Measurements from ENCODE around the gene S100A7A. TPM values are rescaled to one million over a fixed set of nuclear protein-coding genes. Genes with fewer than 3 reads are reported as not detected.

S100A7A gene
- total and polyA plus RNA-seq, 10 of the 15 experiments (the other 5 are each of a cell fraction or from before 2014, with no cell fraction given): not detected

DNA sequence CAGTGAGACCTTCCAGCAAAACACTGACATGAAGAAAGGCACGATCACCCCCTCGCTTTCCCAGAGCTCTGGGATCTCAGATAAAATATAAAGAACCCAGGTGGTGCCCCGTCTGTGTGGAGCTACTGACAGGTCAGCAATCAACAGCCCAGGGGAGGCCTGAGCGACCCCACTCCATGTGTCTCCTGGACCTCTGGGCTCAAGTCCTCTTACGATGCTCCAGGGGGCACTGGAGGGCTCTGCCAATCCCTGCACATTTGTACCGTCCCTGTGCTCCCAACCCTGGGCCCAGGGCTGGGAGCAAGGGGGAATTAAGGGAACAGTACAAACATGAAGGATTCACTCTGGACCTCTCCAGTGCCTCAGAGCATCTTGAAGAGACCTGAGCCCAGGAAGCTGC is 12.5 kb downstream of the S100A7A start:
- DNase-seq (ENCODE audit: low read depth, low spot score): no peak
- no peaks in the 10 kb centered on the region for H3K9me3 ChIP-seq (replicated peaks; ENCODE audit: control insufficient read depth, insufficient read depth, low read length)
- no peaks in the 10 kb centered on the region for H3K36me3 ChIP-seq (ENCODE audit: control insufficient read depth in 2 of 2, insufficient read depth in 2 of 2, low read length in 1 of 2)
- ChIA-PET POLR2A (no interaction called here), SMC1A (ENCODE audit: uncharacterized antibody, unreplicated experiment) (no interaction called here), RAD21 (ENCODE audit: unreplicated experiment) (no interaction called here), CTCF (interaction anchor here (1.7 kb wide), 1 partner anchor 73 kb away, joined by 4 read pairs; no protein-coding TSS in a partner anchor)
- BruUV-seq (replicated peaks): no TSS peak
- H3K27ac ChIP-seq (ENCODE audit: control insufficient read depth, insufficient read depth): no peak overlapping the region
- no peak overlapping the region for H2AFZ ChIP-seq (ENCODE audit: control insufficient read depth, low read depth, low read length)
- H3K4me3 ChIP-seq: no peak overlapping the region
- no peaks in the 10 kb centered on the region; a peak in 2 of 4 replicates for H3K27me3 ChIP-seq (replicated peaks in 1 of 2; ENCODE audit: control insufficient read depth in 2 of 2, insufficient read depth in 2 of 2, low read length in 1 of 2)
- FAIRE-seq: no peak
- intact Hi-C loops (cut with micrococcal nuclease; ENCODE audit: unreplicated experiment): no loop called here
- no peak overlapping the region for H3K4me2 ChIP-seq (ENCODE audit: control insufficient read depth, insufficient read depth)
- H3K4me1 ChIP-seq (ENCODE audit: control insufficient read depth, insufficient read depth, low read length): no peaks in the 10 kb centered on the region
- WGBS (ENCODE audit: insufficient coverage, insufficient replicate concordance, low lambda C conversion rate, missing lambda C conversion rate): 3% methylated on average over 6 of the region's 6 CpGs
- H3K79me2 ChIP-seq (ENCODE audit: control insufficient read depth, insufficient read depth, low read length): no peaks in the 10 kb centered on the region
- in situ Hi-C loops (cut with MboI): no loop called here
- H3K9ac ChIP-seq (ENCODE audit: control insufficient read depth, insufficient read depth, low read length): no peak overlapping the region
- no peak for TF ChIP-seq WRNIP1 (IDR thresholded peaks at IDR 0.05; ENCODE audit: borderline replicate concordance, low read depth, low read length)
- TF ChIP-seq, protein P1, sequence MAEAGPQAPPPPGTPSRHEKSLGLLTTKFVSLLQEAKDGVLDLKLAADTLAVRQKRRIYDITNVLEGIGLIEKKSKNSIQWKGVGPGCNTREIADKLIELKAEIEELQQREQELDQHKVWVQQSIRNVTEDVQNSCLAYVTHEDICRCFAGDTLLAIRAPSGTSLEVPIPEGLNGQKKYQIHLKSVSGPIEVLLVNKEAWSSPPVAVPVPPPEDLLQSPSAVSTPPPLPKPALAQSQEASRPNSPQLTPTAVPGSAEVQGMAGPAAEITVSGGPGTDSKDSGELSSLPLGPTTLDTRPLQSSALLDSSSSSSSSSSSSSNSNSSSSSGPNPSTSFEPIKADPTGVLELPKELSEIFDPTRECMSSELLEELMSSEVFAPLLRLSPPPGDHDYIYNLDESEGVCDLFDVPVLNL (IDR thresholded peaks at IDR 0.05; ENCODE audit: low read depth, low read length): no peak
- TF ChIP-seq ZNF384 (IDR thresholded peaks at IDR 0.05; ENCODE audit: borderline replicate concordance, low read depth, low read length): no peak
- no peak for TF ChIP-seq CBFB (IDR thresholded peaks at IDR 0.05; ENCODE audit: low read depth)
- TF ChIP-seq HDAC2 (IDR thresholded peaks at IDR 0.05): no peak
- TF ChIP-seq BCL11A (IDR thresholded peaks at IDR 0.05; ENCODE audit: low read depth, low read length): no peak
- TF ChIP-seq, protein P2, sequence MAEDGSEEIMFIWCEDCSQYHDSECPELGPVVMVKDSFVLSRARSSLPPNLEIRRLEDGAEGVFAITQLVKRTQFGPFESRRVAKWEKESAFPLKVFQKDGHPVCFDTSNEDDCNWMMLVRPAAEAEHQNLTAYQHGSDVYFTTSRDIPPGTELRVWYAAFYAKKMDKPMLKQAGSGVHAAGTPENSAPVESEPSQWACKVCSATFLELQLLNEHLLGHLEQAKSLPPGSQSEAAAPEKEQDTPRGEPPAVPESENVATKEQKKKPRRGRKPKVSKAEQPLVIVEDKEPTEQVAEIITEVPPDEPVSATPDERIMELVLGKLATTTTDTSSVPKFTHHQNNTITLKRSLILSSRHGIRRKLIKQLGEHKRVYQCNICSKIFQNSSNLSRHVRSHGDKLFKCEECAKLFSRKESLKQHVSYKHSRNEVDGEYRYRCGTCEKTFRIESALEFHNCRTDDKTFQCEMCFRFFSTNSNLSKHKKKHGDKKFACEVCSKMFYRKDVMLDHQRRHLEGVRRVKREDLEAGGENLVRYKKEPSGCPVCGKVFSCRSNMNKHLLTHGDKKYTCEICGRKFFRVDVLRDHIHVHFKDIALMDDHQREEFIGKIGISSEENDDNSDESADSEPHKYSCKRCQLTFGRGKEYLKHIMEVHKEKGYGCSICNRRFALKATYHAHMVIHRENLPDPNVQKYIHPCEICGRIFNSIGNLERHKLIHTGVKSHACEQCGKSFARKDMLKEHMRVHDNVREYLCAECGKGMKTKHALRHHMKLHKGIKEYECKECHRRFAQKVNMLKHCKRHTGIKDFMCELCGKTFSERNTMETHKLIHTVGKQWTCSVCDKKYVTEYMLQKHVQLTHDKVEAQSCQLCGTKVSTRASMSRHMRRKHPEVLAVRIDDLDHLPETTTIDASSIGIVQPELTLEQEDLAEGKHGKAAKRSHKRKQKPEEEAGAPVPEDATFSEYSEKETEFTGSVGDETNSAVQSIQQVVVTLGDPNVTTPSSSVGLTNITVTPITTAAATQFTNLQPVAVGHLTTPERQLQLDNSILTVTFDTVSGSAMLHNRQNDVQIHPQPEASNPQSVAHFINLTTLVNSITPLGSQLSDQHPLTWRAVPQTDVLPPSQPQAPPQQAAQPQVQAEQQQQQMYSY (CRISPR knock-in tag; IDR thresholded peaks at IDR 0.05): no peak
- TF ChIP-seq IKZF1 (conservative IDR thresholded peaks at IDR 0.05): no peak
- TF ChIP-seq POU2F2 (IDR thresholded peaks at IDR 0.05; ENCODE audit: borderline replicate concordance, low read depth, low read length): no peak
- TF ChIP-seq RAD51 (IDR thresholded peaks at IDR 0.05): no peak
- TF ChIP-seq SRF (IDR thresholded peaks at IDR 0.05; ENCODE audit: low read depth in 2 of 2, low read length in 2 of 2): no peak
- TF ChIP-seq TCF3 (IDR thresholded peaks at IDR 0.05; ENCODE audit: borderline replicate concordance, insufficient read depth, low read depth, low read length): no peak
- TF ChIP-seq BHLHE40 (IDR thresholded peaks at IDR 0.05; ENCODE audit: borderline replicate concordance in 1 of 2, low read depth in 2 of 2, low read length in 1 of 2): no peak
- TF ChIP-seq, protein P3, sequence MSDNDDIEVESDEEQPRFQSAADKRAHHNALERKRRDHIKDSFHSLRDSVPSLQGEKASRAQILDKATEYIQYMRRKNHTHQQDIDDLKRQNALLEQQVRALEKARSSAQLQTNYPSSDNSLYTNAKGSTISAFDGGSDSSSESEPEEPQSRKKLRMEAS (IDR thresholded peaks at IDR 0.05; ENCODE audit: low read depth, low read length): no peak
- TF ChIP-seq MYB (IDR thresholded peaks at IDR 0.05; ENCODE audit: borderline replicate concordance, low read depth, low read length): no peak
- no peak for TF ChIP-seq EED (IDR thresholded peaks at IDR 0.05; ENCODE audit: low read depth)
- no peak for TF ChIP-seq ZBED1 (IDR thresholded peaks at IDR 0.05; ENCODE audit: borderline replicate concordance)
- TF ChIP-seq NFIC (IDR thresholded peaks at IDR 0.05; ENCODE audit: low read depth, low read length): no peak
- TF ChIP-seq SUZ12 (IDR thresholded peaks at IDR 0.05; ENCODE audit: unreplicated experiment): no peak
- TF ChIP-seq, protein P4, sequence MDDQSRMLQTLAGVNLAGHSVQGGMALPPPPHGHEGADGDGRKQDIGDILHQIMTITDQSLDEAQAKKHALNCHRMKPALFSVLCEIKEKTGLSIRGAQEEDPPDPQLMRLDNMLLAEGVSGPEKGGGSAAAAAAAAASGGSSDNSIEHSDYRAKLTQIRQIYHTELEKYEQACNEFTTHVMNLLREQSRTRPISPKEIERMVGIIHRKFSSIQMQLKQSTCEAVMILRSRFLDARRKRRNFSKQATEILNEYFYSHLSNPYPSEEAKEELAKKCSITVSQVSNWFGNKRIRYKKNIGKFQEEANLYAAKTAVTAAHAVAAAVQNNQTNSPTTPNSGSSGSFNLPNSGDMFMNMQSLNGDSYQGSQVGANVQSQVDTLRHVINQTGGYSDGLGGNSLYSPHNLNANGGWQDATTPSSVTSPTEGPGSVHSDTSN (IDR thresholded peaks at IDR 0.05; ENCODE audit: insufficient replicate concordance, low read depth, low read length): no peak
- ATAC-seq: no peak
- no peaks in the 10 kb centered on the region for H4K20me1 ChIP-seq (ENCODE audit: control insufficient read depth, insufficient read depth)

Data from GM12878 (cell line).